Stimulated activated CD4-positive, alpha-beta T cell treated with anti-CD3 and anti-CD28 coated beads, TNF-alpha, amount 100 ng/mL, for 24 hours (primary cell): ENCODE measurements around the gene NPPC.
"Not testable (repeated sequence)": the region's sequence is repeated elsewhere in the genome, so short reads cannot be mapped to it uniquely, and the experiment has no call there.

Experiments
- DNase-seq, 3 experiments: peaks; one replicate each; pipeline ENCODE4 v3.0.0-alpha.2; 2020; ENCODE audit warnings: low read depth in 3 of 3

The NPPC gene, protein sequence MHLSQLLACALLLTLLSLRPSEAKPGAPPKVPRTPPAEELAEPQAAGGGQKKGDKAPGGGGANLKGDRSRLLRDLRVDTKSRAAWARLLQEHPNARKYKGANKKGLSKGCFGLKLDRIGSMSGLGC

GRCh38 chr2:231926180-231926741 lies at the start of gene NPPC:
NPPC (minus strand) TSS chr2:231926396; CDS start chr2:231926249, 147 bp downstream.
- DNase-seq = peak; percentile 38 to 81 (median 62)

GRCh38 chr2:231975001-231975400 lies 48.8 kb upstream of the NPPC start:
- DNase-seq = no peak

- no peak for DNase-seq
Observed at GRCh38 chr2:231970461-231970860, 44.3 kb upstream of the NPPC start.

GRCh38 chr2:231968820-231969219 lies 42.6 kb upstream of the NPPC start:
- no peak for DNase-seq

- DNase-seq = no peak
Observed at GRCh38 chr2:231966886-231967285, 40.7 kb upstream of the NPPC start.

DNA sequence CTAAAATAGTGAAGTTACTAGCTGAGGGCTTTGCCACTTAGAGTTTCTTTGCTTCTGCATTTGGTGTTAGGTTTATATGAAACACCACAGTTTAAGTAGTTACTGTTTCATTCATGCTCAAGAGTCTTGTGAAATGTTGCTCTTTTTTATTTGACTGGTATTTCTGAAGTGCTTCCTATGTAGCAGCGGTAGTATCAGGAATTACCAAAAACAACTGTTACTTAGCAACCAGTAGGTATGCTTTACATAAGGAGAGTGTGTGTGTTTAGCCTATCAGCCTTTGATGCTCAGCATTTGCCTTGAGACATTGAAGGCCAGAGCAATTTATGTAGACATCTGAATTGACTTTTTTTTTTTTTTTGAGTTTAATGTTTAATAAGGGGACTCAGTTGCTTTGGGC lies 38.9 kb upstream of the NPPC start:
- no peak for DNase-seq

DNA sequence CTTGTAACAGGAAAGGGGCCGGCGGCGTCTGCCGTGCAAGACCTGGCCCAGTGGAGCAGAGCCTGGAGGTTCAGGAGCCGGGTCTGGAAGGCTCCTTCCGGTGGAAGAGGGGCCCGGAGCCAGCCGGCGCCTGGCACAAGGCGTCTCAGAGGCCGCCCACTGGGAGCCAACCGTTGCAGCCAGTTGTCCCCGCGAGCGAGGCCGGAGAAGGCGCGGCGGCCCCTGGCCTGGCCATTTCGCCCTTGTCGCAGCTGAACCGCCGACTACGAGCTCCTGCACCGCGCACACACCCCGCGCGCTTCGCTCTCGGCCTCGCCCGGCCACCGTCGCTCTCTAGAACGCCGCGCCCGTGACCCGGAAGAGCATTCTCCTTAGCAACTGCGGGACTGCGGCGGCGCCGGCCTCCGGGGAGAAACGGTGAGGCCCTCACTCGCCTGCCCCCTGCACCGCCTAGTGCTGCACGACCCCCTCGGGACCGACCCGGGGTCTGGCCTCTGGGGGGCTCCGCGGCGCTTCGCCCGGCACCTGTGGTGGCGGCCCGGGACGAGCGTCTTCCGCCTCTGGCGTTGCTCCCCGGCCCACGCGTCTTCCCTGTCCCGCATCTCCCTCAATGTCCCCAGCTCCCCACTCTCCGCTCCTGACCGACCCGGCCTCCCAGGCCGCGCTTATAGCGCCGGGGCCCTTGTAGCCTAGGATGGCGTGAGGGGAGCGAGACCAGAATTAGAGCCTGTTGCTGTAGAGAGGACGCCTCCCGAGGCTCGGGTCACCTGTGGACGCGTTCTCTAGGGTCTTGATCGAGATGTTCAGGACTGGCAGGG lies 35.4 kb upstream of the NPPC start, which contains the start of gene DIS3L2:
DIS3L2 (plus strand) TSS at position 365 of the 818 bp plus-strand sequence. CDS start 53,215 bp downstream, outside the sequence.
- peak; percentile 52 to 77 (median 62) for DNase-seq

DNA sequence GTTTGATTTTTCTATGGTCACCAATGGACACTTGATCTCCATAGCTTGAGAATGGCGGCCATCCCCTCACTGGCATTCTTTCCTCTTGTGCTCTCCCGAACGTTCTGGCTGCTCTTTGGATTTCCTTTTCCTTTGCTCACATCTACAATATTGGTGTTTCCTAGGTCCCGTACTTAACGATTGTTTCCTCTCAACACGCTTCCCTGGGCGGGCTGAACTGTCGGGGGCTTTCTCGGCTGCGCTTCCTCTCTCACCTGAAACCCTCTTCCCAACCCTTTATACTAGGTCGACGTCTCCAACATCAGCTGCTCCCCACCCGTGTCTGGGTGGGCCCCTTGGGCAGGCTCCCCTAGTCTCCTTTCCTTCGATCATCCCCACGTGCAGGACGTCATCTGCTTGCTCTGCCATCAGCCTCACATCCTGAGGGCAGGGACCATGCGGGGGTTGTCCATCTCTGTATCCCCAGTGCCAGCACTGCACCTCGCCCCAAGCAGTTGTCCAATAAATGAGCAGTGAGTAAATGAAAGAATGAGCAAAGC lies 34.7 kb upstream of the NPPC start:
- DNase-seq = peak in 1 of 3 experiments; percentile 6

GRCh38 chr2:231957913-231958763 lies 31.9 kb upstream of the NPPC start:
- DNase-seq = no peak

DNA sequence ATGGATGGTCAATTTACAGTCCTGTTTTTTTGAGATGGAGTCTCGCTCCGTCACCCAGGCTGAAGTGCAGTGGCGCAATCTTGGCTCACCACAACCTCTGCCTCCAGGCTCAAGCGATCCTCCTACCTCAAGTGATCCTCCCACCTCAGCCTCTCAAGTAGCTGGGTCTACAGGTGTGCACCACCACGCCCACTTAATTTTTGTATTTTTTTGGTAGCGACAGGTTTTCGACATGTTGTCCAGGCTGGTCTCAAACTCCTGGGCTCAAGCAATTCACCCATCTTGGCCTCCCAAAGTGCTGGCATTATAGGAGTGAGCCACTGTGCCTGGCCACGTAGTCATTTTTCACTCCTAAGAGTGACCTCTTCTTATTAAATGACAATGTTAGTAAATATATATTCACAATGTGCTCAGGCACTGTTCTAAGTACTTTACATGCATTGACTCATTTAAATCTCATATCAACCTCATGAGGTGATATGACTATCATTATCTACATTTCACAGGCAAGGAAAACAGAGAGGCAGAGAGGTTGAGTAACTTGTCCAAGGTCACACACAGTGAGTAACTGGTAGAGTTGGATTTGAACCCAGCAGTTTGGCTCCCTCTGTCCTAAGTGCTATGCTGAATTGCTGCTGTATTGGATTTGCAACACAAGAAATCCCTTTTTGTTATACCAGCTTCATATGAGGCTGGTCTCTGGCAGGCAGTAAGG lies 29.7 kb upstream of the NPPC start:
- DNase-seq = no peak

DNA sequence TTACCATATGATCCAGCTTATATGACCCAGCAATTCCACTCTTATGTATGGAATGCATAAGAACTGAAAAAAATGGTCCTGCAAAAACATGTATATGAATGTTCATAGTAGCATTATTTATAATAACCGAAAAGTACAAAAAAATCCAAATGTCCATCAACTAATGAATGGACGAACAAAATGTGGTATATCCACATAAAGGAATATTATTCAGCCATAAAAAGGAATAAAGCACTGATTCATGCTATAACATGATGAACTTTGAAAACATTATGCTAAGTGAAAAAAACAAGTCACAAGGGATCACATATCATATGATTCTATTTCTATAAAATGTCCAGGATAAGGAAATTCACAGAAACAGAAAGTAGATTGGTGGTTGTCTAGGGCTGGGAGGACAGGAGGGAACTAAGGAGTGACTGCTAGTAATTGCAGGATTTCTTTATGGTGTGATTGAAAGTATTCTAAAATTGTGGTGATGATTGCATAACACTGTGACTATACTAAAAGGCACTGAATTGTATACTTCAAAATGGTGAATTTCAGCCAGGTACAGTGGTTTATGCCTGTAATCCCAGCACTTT lies 25.3 kb upstream of the NPPC start:
- DNase-seq = no peak

DNA sequence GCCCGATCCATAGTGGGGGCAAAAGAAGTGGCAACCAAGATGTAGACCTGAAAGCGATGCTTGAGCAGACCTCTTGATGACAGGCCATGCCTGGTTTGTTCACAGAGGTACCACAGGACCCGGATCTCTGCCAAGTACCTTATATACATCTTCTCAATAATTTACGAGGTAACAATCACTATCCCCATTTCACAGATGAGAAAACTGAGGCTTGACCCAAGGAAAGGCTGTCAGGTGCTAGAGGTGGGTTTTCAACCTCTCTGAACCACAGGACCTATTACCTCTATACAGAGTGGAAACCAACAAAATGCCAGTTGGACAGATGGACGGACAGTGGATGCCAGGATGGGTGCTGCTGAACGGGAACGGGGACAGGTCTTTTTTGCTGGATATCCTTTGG lies 21.5 kb upstream of the NPPC start:
- no peak for DNase-seq

- not testable (repeated sequence) for DNase-seq
Observed at GRCh38 chr2:231947112-231947511, 20.9 kb upstream of the NPPC start.

DNA sequence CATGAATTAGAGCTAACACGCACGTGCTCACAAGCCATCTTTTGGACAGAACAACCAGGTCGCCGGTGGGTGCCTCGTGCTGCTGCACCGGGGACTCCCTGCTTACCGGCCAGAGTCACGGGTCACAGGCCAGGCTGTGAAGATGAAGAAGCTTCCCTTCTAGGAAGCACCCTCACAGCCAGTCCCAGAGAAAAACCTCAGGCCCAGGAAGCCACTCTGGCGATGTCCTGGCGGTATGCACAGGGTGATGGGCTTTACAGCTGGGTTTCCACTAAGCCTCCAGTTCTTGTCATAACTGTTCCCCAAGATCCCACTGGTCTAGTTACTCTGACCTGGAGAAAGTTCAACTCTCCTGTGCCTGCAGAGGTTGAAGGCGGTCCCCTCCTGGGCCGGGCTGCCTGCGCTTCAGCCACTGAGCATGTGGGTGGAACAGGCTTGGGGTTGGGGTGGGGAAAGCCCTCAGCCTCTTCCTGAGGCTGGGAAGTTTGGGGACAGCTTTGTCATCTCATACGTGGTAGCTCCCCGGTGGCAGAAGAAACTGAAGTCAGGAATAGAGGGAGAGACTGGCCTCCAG lies 20.1 kb upstream of the NPPC start:
- no peak for DNase-seq

- DNase-seq = no peak
Observed at GRCh38 chr2:231942180-231942579, 16.0 kb upstream of the NPPC start.

- DNase-seq = no peak
Observed at GRCh38 chr2:231941673-231942072, 15.5 kb upstream of the NPPC start.

- no peak for DNase-seq
Observed at GRCh38 chr2:231940795-231941194, 14.6 kb upstream of the NPPC start.

DNA sequence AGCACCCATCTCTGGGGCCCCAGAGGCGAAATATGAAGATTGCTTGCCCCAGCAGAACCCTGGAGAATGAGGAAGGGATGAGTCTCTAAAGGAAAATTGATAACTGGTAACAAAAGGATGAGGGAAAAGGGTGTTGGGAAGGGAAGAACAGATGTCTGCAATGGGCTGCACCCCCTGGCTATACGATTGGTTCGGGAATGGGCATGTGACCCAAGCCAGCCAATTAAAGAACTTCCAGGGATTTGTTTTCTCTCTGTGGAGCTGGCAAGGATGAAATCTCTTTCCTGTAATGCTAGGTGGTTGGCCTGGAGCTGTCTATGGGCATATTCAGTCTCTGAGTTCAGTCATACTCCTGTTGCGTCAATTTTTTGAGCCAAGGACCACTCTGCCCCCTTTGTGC lies 12.8 kb upstream of the NPPC start:
- DNase-seq = no peak

DNA sequence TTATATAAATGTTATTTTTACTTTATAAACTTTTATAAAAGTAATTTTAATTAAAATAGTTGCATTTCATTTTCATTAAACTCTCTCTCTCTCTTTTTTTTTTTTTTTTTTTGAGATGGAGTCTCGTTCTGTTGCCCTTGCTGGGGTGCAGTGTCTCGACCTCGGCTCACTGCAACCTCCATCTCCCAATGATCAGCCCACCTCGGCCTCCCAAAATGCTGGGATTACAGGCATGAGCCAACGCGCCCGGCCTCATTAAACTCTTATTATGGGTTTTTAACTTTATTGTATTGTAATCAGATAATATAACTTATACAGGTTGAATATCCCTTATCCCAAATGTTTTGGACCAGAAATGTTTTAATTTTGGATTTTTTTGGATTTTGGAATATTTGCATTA lies 10.9 kb upstream of the NPPC start:
- DNase-seq = no peak

DNA sequence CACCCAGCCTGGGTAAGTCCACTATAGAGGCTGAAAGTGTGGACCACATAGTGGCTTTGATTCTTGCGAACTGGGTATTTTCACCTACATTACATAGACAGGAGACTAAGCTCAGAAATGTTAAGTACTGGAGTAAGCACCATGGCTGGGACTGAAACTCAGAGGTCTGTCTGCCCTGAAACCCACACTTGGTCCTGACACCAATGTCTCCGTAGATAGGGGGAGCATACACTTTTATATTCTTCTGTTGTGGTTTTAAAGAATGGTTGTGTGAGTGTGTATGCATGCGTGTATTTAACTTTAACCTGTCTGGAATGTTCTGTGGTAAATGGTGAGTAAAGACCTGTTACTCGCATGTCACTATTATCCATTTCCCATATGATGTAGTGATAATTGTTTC lies 10.3 kb upstream of the NPPC start:
- no peak for DNase-seq
